ENCODE data around the gene DMXL1.

Gene DMXL1

DNA sequence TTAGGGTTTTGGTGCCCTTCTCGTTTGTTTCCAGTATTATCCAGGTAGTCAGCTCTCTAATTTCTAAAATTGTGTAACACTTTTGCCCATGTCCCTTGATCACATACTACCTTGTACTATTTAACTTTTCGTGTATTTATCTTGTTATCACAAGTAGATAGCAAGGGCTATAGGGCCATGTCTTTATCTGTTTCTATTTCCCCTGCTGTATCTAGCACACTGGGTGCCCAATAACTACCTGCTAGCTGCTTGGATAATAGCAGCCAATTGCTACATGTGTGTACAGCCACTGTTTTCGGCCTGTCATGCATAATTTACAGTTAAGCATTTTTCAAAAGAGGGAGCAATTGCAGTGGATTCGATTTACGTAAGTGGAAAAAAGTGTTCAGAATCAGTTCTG is 220.2 kb downstream of the DMXL1 start:
- DNase-seq, result no peak

DNA sequence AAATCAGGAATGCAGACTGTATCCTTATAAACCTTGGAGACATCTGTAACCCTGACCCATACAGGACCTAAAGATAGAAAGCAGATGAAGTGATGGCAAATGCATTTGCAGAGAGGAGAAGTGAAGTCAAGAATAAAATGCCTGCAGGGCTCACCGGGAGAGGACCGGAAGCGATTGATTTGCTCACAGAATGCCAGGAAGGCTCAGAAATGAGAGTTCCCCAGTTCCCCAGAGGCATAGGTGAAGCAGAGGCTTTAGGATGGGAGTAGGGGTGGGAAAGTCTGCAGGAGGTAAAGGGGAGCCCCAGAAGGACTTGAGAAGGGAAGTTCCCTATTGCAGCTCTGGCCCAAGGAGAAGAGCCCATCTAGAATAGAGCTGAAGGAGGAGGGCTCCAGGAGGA is 221.0 kb downstream of the DMXL1 start:
- no peak for DNase-seq

DNA sequence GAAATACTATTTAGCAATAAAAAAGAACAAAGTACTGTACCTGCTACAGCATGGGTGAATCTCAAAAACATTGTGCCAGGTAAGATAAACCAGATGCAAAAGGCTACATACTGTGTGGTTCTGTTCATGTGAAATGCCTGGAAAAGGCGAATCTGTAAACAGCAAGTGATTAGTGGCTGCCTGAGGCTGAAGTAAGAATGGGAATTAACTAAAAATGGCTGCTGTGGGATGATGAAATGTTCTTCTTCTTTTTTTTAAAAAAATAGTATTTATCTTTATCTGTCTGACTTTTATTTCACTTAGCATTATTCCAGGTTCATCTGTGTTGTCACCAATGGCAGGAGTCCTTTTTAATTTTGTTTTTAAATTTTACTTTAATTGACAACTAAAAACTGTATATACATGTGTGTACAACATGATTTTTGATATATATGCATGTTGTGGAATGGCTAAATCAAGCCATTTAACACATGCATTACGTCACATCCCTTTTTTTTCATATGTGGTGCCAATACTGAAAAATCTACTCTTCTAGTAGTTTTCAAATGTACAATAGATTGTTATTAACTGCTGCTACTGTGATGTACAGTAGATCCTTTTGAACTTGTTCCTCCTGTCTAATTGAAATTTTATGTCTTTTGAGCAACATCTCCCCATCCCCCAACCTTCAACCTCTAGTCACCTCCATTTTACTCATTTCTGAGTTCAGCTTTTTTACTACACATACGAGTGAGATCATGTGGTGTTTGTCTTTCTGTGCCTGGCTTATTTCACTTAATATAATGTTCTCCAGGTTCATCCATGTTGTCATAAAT is 222.0 kb downstream of the DMXL1 start:
- peak; percentile 51 for DNase-seq

DNA sequence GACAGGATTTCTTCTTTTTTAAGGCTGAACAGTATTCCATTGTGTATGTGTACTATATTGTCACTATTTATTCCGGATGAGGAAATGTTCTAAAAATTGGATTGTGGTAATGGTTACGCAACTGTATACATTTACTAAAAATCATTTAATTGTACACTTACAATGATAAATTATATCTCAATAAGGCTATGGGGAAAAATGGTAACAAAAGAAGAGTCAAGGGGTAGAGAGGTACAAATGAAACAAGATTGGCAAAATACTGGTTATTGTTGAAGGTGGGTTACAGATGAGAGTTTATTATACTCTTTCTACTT is 222.6 kb downstream of the DMXL1 start:
- DNase-seq, result no peak

All from inflammatory macrophage treated with lipopolysaccharide for 4 hours (primary cell).